Astrocyte (in vitro differentiated cells and primary cell): ENCODE measurements around the gene PCDHGC3. TPM values are rescaled to one million over a fixed set of nuclear protein-coding genes. Genes with fewer than 3 reads are reported as not detected.
"Not testable (repeated sequence)": the region's sequence is repeated elsewhere in the genome, so short reads cannot be mapped to it uniquely, and the experiment has no call there.

Source experiments
- DNase-seq: peaks from one replicate; pipeline ENCODE4 v3.0.0-alpha.2; 2010; ENCODE audit warnings: low read depth
- FAIRE-seq: peaks from 2 replicates; lab custom pipeline; 2011; peaks lifted over from hg19 to GRCh38; lab: Jason Lieb, UNC
- H2AFZ ChIP-seq: 2 replicates; pipeline ENCODE4 v1.6.0; 2012; ENCODE audit warnings: low read depth, low read length, inconsistent platforms
- H3K27ac ChIP-seq: 2 replicates; pipeline ENCODE4 v1.5.1; 2011; ENCODE audit warnings: low read depth, low read length, inconsistent platforms
- H3K27me3 ChIP-seq: 2 replicates; pipeline ENCODE4 v1.6.0; 2011; ENCODE audit warnings: low read length, inconsistent platforms; ENCODE audit not compliant: insufficient read depth
- H3K36me3 ChIP-seq: 2 replicates; pipeline ENCODE4 v1.5.1; 2011; ENCODE audit warnings: low read length, inconsistent platforms; ENCODE audit not compliant: insufficient read depth
- H3K4me1 ChIP-seq: 2 replicates; pipeline ENCODE4 v1.5.1; 2011; ENCODE audit warnings: low read length, inconsistent platforms; ENCODE audit not compliant: insufficient read depth
- H3K4me2 ChIP-seq: 2 replicates; pipeline ENCODE4 v1.6.0; 2012; ENCODE audit warnings: low read length, inconsistent platforms
- H3K4me3 ChIP-seq: 2 replicates; pipeline ENCODE4 v1.5.1; 2011; ENCODE audit warnings: low read depth, mild to moderate bottlenecking, low read length, inconsistent platforms; ENCODE audit not compliant: insufficient read depth
- H3K79me2 ChIP-seq: 2 replicates; pipeline ENCODE4 v1.6.0; 2012; ENCODE audit warnings: mild to moderate bottlenecking, low read length, inconsistent platforms; ENCODE audit not compliant: insufficient read depth
- H3K9ac ChIP-seq: 2 replicates; pipeline ENCODE4 v1.6.0; 2012; ENCODE audit warnings: mild to moderate bottlenecking, low read length, inconsistent platforms
- H3K9me3 ChIP-seq: 2 replicates; pipeline ENCODE4 v1.5.1; 2012; ENCODE audit warnings: low read depth, mild to moderate bottlenecking, low read length, inconsistent platforms; ENCODE audit not compliant: insufficient read depth
- H4K20me1 ChIP-seq: 2 replicates; pipeline ENCODE4 v1.6.0; 2012; ENCODE audit warnings: low read length, inconsistent platforms; ENCODE audit not compliant: insufficient read depth
- H3K27ac Mint-ChIP-seq: one replicate; pipeline ENCODE4 v1.8.0; 2021; ENCODE audit warnings: mild to moderate bottlenecking, mixed read lengths; ENCODE audit not compliant: unreplicated experiment
- H3K27me3 Mint-ChIP-seq: one replicate; pipeline ENCODE4 v1.8.0; 2021; ENCODE audit warnings: low read depth, mixed read lengths; ENCODE audit not compliant: unreplicated experiment
- H3K36me3 Mint-ChIP-seq: one replicate; pipeline ENCODE4 v1.8.0; 2021; ENCODE audit warnings: low read depth, mixed read lengths; ENCODE audit not compliant: unreplicated experiment
- H3K4me1 Mint-ChIP-seq: one replicate; pipeline ENCODE4 v1.8.0; 2021; ENCODE audit warnings: low read depth, mixed read lengths; ENCODE audit not compliant: unreplicated experiment
- H3K4me3 Mint-ChIP-seq: one replicate; pipeline ENCODE4 v1.8.0; 2021; ENCODE audit warnings: mild to moderate bottlenecking, moderate library complexity, mixed read lengths; ENCODE audit not compliant: unreplicated experiment
- H3K9me3 Mint-ChIP-seq: one replicate; pipeline ENCODE4 v1.8.0; 2021; ENCODE audit warnings: mild to moderate bottlenecking, mixed read lengths; ENCODE audit not compliant: unreplicated experiment
- CTCF ChIP-seq: IDR thresholded peaks from 2 replicates; pipeline ENCODE4 v1.5.1; 2011; ENCODE audit warnings: low read depth, mild to moderate bottlenecking, inconsistent platforms, low read length, moderate library complexity; ENCODE audit not compliant: insufficient read depth
- EZH2 ChIP-seq: IDR thresholded peaks from 2 replicates; pipeline ENCODE4 v1.6.1; 2012; ENCODE audit warnings: mild to moderate bottlenecking, low read length, inconsistent platforms; ENCODE audit not compliant: insufficient read depth
- total RNA-seq: library from RNA; stranded (reverse); gene quantifications from 2 replicates; pipeline ENCODE4 v1.2.1, GENCODE V29; 2021

The PCDHGC3 gene
- total RNA-seq, 1 donor from 2014 or later: 84.7 TPM

- Histone ChIP-seq H3K79me2 (peaks cover 4% of the 10 kb centered on the region), H2AFZ (peak within 1 kb of the TSS; percentile 23), H4K20me1 (no peaks in the 10 kb centered on the region), H3K9me3 (peaks cover 45% of the 10 kb centered on the region), H3K4me1 (no peaks in the 10 kb centered on the region), H3K36me3 (no peaks in the 10 kb centered on the region), H3K9ac (peak within 1 kb of the TSS; percentile 56), H3K27ac (peak within 1 kb of the TSS; percentile 28), H3K4me2 (peak within 1 kb of the TSS; percentile 70), H3K27me3 (no peaks in the 10 kb centered on the region), H3K4me3 (peak within 1 kb of the TSS; percentile 49)
- no peaks in the 10 kb centered on the region for H3K27me3 Mint-ChIP-seq
- no peaks in the 10 kb centered on the region for H3K4me1 Mint-ChIP-seq
- H3K27ac Mint-ChIP-seq: no peak within 1 kb of the TSS
- TF ChIP-seq EZH2 (no peak), CTCF (peak; percentile 58)
- H3K36me3 Mint-ChIP-seq: peaks cover 60% of the 10 kb centered on the region
- H3K4me3 Mint-ChIP-seq: no peak within 1 kb of the TSS
- DNase-seq (peak; percentile 77), FAIRE-seq (no peak)
- H3K9me3 Mint-ChIP-seq: peaks cover 35% of the 10 kb centered on the region
These were observed 45.2 kb upstream of the PCDHGC3 start, which contains the start of gene PCDHGA12 for GRCh38 chr5:141430332-141431113. Gene PCDHGA12 (plus strand): TSS chr5:141430507. CDS start chr5:141430760, 253 bp downstream.

GRCh38 chr5:141431286-141431685 lies 44.5 kb upstream of the PCDHGC3 start:
- Histone ChIP-seq H3K79me2 (peaks cover 8% of the 10 kb centered on the region), H3K27ac (no peak overlapping the region), H3K9ac (peak overlapping the region; percentile 56), H3K4me2 (peak overlapping the region; percentile 70), H3K27me3 (no peaks in the 10 kb centered on the region), H3K9me3 (peaks cover 38% of the 10 kb centered on the region), H3K4me3 (peak overlapping the region; percentile 49), H4K20me1 (no peaks in the 10 kb centered on the region), H3K36me3 (no peaks in the 10 kb centered on the region), H2AFZ (no peak overlapping the region), H3K4me1 (no peaks in the 10 kb centered on the region)
- no peaks in the 10 kb centered on the region for H3K4me1 Mint-ChIP-seq
- no peak for TF ChIP-seq EZH2
- no peak for TF ChIP-seq CTCF
- no peaks in the 10 kb centered on the region for H3K27me3 Mint-ChIP-seq
- peak; percentile 34 for DNase-seq
- H3K27ac Mint-ChIP-seq: no peak overlapping the region
- peaks cover 54% of the 10 kb centered on the region for H3K36me3 Mint-ChIP-seq
- no peak for FAIRE-seq
- H3K4me3 Mint-ChIP-seq: no peak overlapping the region
- H3K9me3 Mint-ChIP-seq: peaks cover 35% of the 10 kb centered on the region

GRCh38 chr5:141432308-141432707 lies 43.5 kb upstream of the PCDHGC3 start:
- Mint-ChIP-seq H3K36me3 (peaks cover 44% of the 10 kb centered on the region), H3K9me3 (peaks cover 27% of the 10 kb centered on the region)
- not testable (repeated sequence) for H3K4me1 Mint-ChIP-seq, H3K27me3 ChIP-seq, H4K20me1 ChIP-seq, FAIRE-seq, H3K79me2 ChIP-seq, H2AFZ ChIP-seq, H3K4me1 ChIP-seq, DNase-seq, H3K27ac ChIP-seq, H3K4me3 ChIP-seq, H3K4me3 Mint-ChIP-seq, H3K9ac ChIP-seq, H3K36me3 ChIP-seq, H3K27ac Mint-ChIP-seq, H3K27me3 Mint-ChIP-seq
- Histone ChIP-seq H3K4me2 (peak overlapping the region; percentile 6), H3K9me3 (peaks cover 30% of the 10 kb centered on the region)

GRCh38 chr5:141432726-141433125 lies 43.0 kb upstream of the PCDHGC3 start:
- H3K27ac Mint-ChIP-seq, H3K27ac ChIP-seq, H3K27me3 ChIP-seq, H3K9ac ChIP-seq, H3K36me3 ChIP-seq, H3K4me3 Mint-ChIP-seq, H3K27me3 Mint-ChIP-seq, H2AFZ ChIP-seq, DNase-seq, FAIRE-seq, H3K4me1 ChIP-seq, H3K79me2 ChIP-seq, H3K4me2 ChIP-seq, H3K4me1 Mint-ChIP-seq, H4K20me1 ChIP-seq, H3K4me3 ChIP-seq: not testable (repeated sequence)
- Mint-ChIP-seq H3K36me3 (peaks cover 41% of the 10 kb centered on the region), H3K9me3 (peaks cover 27% of the 10 kb centered on the region)
- H3K9me3 ChIP-seq: peaks cover 25% of the 10 kb centered on the region
